ENCODE results near the gene A1BG.
A peak's percentile ranks its signal among the peaks of the same experiment; 100 is the strongest.

The A1BG gene

DNA sequence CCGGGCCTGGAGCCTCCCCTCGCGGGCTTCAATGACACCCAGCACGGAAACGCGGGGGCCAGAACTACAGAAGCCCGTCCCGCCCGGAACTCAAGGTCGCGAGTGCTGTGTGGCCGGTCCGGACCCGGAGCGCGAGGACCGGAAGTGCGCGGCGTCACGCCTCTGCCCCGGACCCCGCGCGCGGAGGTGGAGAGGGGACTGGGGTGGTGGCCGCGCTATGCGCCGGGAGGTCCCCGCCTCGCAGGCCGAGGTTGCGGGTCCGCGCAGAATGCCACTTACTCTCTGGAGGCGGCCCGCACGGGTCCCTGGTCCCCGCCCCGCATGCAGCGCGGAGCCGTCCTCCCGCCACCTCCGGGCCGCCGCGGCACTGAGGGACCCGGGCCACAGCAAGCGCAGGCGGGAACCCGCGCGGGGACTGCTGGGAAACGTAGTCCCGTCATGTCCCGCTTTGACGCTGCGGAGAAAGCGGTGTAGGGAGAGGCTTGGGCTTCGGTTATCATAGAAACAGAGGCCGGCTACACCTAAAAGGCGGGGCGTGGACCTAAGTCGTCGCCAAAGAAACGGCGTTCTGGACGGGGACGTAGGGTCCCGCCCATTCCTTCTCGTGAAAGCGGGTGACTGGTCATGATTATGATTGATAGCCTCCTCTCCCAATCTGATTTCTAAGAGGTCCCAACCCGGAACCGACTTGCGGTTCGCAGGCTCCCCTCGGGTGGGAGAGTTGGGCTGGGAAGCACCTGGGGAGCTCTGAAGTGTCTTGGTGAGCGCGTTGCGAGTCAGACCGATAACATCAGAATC is 27.6 kb upstream of the A1BG start, which contains the start of gene ZNF837 (continued):
- no peak for TF ChIP-seq ZNF155 (tag by site-specific recombination; IDR thresholded peaks at IDR 0.05)
- TF ChIP-seq, protein P1, sequence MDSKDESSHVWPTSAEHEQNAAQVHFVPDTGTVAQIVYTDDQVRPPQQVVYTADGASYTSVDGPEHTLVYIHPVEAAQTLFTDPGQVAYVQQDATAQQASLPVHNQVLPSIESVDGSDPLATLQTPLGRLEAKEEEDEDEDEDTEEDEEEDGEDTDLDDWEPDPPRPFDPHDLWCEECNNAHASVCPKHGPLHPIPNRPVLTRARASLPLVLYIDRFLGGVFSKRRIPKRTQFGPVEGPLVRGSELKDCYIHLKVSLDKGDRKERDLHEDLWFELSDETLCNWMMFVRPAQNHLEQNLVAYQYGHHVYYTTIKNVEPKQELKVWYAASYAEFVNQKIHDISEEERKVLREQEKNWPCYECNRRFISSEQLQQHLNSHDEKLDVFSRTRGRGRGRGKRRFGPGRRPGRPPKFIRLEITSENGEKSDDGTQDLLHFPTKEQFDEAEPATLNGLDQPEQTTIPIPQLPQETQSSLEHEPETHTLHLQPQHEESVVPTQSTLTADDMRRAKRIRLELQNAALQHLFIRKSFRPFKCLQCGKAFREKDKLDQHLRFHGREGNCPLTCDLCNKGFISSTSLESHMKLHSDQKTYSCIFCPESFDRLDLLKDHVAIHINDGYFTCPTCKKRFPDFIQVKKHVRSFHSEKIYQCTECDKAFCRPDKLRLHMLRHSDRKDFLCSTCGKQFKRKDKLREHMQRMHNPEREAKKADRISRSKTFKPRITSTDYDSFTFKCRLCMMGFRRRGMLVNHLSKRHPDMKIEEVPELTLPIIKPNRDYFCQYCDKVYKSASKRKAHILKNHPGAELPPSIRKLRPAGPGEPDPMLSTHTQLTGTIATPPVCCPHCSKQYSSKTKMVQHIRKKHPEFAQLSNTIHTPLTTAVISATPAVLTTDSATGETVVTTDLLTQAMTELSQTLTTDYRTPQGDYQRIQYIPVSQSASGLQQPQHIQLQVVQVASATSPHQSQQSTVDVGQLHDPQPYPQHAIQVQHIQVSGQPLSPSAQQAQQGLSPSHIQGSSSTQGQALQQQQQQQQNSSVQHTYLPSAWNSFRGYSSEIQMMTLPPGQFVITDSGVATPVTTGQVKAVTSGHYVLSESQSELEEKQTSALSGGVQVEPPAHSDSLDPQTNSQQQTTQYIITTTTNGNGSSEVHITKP (tag by site-specific recombination; IDR thresholded peaks at IDR 0.05): peak; percentile 68
- TF ChIP-seq ZNF660 (tag by site-specific recombination; IDR thresholded peaks at IDR 0.05): peak; percentile 98
- TF ChIP-seq ZNF184 (tag by site-specific recombination; IDR thresholded peaks at IDR 0.05): no peak; the same call in 1 of the 2 replicates
- TF ChIP-seq ZIC2 (tag by site-specific recombination; IDR thresholded peaks at IDR 0.05): peak; percentile 44
- peak; percentile 99 for TF ChIP-seq ZNF561 (tag by site-specific recombination; IDR thresholded peaks at IDR 0.05; ENCODE audit: borderline replicate concordance)
- no peak for TF ChIP-seq GLI2 (tag by site-specific recombination; IDR thresholded peaks at IDR 0.05; ENCODE audit: borderline replicate concordance, low read depth)
- TF ChIP-seq HOXA7 (CRISPR knock-in tag; IDR thresholded peaks at IDR 0.05; ENCODE audit: borderline replicate concordance): no peak
- peak; percentile 80 for TF ChIP-seq ZNF600 (tag by site-specific recombination; IDR thresholded peaks at IDR 0.05)
- peak; percentile 90 for TF ChIP-seq SP7 (tag by site-specific recombination; IDR thresholded peaks at IDR 0.05)
- TF ChIP-seq ZNF404 (tag by site-specific recombination; IDR thresholded peaks at IDR 0.05): no peak
- TF ChIP-seq ZNF621 (tag by site-specific recombination; IDR thresholded peaks at IDR 0.05): no peak
- no peak for TF ChIP-seq ZNF558 (tag by site-specific recombination; IDR thresholded peaks at IDR 0.05)
- TF ChIP-seq ZNF112 (tag by site-specific recombination; IDR thresholded peaks at IDR 0.05): no peak
- TF ChIP-seq, protein P2, sequence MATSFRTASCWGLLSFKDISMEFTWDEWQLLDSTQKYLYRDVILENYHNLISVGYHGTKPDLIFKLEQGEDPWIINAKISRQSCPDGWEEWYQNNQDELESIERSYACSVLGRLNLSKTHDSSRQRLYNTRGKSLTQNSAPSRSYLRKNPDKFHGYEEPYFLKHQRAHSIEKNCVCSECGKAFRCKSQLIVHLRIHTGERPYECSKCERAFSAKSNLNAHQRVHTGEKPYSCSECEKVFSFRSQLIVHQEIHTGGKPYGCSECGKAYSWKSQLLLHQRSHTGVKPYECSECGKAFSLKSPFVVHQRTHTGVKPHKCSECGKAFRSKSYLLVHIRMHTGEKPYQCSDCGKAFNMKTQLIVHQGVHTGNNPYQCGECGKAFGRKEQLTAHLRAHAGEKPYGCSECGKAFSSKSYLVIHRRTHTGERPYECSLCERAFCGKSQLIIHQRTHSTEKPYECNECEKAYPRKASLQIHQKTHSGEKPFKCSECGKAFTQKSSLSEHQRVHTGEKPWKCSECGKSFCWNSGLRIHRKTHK (tag by site-specific recombination; IDR thresholded peaks at IDR 0.05): no peak
- TF ChIP-seq ZNF76 (tag by site-specific recombination; IDR thresholded peaks at IDR 0.05; ENCODE audit: borderline replicate concordance, low read depth): peak; percentile 96
- no peak for TF ChIP-seq SETDB1 (IDR thresholded peaks at IDR 0.05; ENCODE audit: insufficient read length, low read length)
- TF ChIP-seq ZSCAN30 (tag by site-specific recombination; IDR thresholded peaks at IDR 0.05): peak; percentile 100
- TF ChIP-seq, protein P3, sequence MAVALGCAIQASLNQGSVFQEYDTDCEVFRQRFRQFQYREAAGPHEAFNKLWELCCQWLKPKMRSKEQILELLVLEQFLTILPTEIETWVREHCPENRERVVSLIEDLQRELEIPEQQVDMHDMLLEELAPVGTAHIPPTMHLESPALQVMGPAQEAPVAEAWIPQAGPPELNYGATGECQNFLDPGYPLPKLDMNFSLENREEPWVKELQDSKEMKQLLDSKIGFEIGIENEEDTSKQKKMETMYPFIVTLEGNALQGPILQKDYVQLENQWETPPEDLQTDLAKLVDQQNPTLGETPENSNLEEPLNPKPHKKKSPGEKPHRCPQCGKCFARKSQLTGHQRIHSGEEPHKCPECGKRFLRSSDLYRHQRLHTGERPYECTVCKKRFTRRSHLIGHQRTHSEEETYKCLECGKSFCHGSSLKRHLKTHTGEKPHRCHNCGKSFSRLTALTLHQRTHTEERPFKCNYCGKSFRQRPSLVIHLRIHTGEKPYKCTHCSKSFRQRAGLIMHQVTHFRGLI (tag by site-specific recombination; IDR thresholded peaks at IDR 0.05): peak; percentile 66; the same call in 1 of the 2 replicates
- no peak for TF ChIP-seq MEIS1 (CRISPR knock-in tag; IDR thresholded peaks at IDR 0.05; ENCODE audit: borderline replicate concordance)
- peak; percentile 98 for TF ChIP-seq KLF16 (tag by site-specific recombination; IDR thresholded peaks at IDR 0.05)
- TF ChIP-seq GLI4 (tag by site-specific recombination; IDR thresholded peaks at IDR 0.05): peak; percentile 98
- peak; percentile 90 for TF ChIP-seq ZBTB48 (tag by site-specific recombination; IDR thresholded peaks at IDR 0.05)
- TF ChIP-seq ZNF426 (tag by site-specific recombination; IDR thresholded peaks at IDR 0.05): no peak
- peak; percentile 79 for TF ChIP-seq OVOL3 (tag by site-specific recombination; IDR thresholded peaks at IDR 0.05)
- TF ChIP-seq ZBTB7A (tag by site-specific recombination; IDR thresholded peaks at IDR 0.05; ENCODE audit: low read depth): peak; percentile 85; the same call in 1 of the 2 replicates
- TF ChIP-seq ZNF37A (tag by site-specific recombination; IDR thresholded peaks at IDR 0.05): no peak
- no peak for TF ChIP-seq ZNF16 (tag by site-specific recombination; IDR thresholded peaks at IDR 0.05; ENCODE audit: low read depth)
- no peak for TF ChIP-seq ZNF530 (tag by site-specific recombination; IDR thresholded peaks at IDR 0.05; ENCODE audit: low read depth)
- TF ChIP-seq, protein P4, sequence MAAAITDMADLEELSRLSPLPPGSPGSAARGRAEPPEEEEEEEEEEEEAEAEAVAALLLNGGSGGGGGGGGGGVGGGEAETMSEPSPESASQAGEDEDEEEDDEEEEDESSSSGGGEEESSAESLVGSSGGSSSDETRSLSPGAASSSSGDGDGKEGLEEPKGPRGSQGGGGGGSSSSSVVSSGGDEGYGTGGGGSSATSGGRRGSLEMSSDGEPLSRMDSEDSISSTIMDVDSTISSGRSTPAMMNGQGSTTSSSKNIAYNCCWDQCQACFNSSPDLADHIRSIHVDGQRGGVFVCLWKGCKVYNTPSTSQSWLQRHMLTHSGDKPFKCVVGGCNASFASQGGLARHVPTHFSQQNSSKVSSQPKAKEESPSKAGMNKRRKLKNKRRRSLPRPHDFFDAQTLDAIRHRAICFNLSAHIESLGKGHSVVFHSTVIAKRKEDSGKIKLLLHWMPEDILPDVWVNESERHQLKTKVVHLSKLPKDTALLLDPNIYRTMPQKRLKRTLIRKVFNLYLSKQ (tag by site-specific recombination; IDR thresholded peaks at IDR 0.05; ENCODE audit: borderline replicate concordance): no peak

Data from HEK293 (cell line).